Measurements from ENCODE around the gene ZNF689.

Gene ZNF689

GRCh38 chr16:30652718-30653117, 42.5 kb upstream of the ZNF689 start:
- Histone ChIP-seq H2BK12ac (ENCODE audit: low read length in 2 of 2) (peak overlapping the region in 1 of 2 experiments; percentile 34), H3K14ac (ENCODE audit: low read length in 2 of 2) (no peak overlapping the region), H3K4me2 (ENCODE audit: low read length, poor library complexity, severe bottlenecking) (no peak overlapping the region), H3K18ac (ENCODE audit: low read depth in 1 of 2, low read length in 2 of 2) (no peak overlapping the region), H3K4me3 (ENCODE audit: insufficient read depth in 1 of 2, low read depth in 1 of 2, low read length in 2 of 2) (peak overlapping the region in 1 of 2 experiments; percentile 97), H3K27ac (ENCODE audit: low read length, poor library complexity, severe bottlenecking) (no peak overlapping the region), H3K4ac (ENCODE audit: low read depth in 1 of 2, low read length in 2 of 2) (peak overlapping the region in 1 of 2 experiments; percentile 21), H4K91ac (ENCODE audit: low read length) (no peak overlapping the region), H3K9me3 (ENCODE audit: control insufficient read depth, low read length) (no peaks in the 10 kb centered on the region), H3K36me3 (ENCODE audit: control insufficient read depth in 1 of 2, insufficient read depth in 2 of 2, low read depth in 1 of 2, low read length in 2 of 2) (peaks cover 38 to 46% of the 10 kb centered on the region in 2 experiments), H3K27me3 (ENCODE audit: control insufficient read depth in 1 of 2, insufficient read depth in 1 of 2, low read length in 2 of 2) (no peaks in the 10 kb centered on the region), H2AK5ac (ENCODE audit: low read length, severe bottlenecking) (no peak overlapping the region), H2BK5ac (ENCODE audit: low read depth, low read length, poor library complexity, severe bottlenecking) (no peak overlapping the region), H3K79me1 (replicated peaks; ENCODE audit: low read length, poor library complexity, severe bottlenecking) (peaks cover 33% of the 10 kb centered on the region), H2BK120ac (ENCODE audit: low read depth, low read length) (no peak overlapping the region), H2BK15ac (ENCODE audit: low read depth, poor library complexity, severe bottlenecking) (no peak overlapping the region), H3K4me1 (ENCODE audit: control insufficient read depth, insufficient read depth, low read depth, low read length) (peaks cover 19% of the 10 kb centered on the region), H4K8ac (ENCODE audit: low read length) (no peak overlapping the region), H2AFZ (ENCODE audit: low read depth, low read length) (no peak overlapping the region), H3K23ac (ENCODE audit: low read length in 2 of 2) (no peak overlapping the region), H3K9ac (ENCODE audit: low read length) (peak overlapping the region; percentile 96)
- DNase-seq: no peak
- WGBS: 96% methylated on average over 18 of the region's 18 CpGs

- no peaks in the 10 kb centered on the region for H3K27me3 ChIP-seq (ENCODE audit: control insufficient read depth in 1 of 2, insufficient read depth in 1 of 2, low read length in 2 of 2)
- no peak overlapping the region for H2BK12ac ChIP-seq (ENCODE audit: low read length in 2 of 2)
- H3K36me3 ChIP-seq (ENCODE audit: control insufficient read depth in 1 of 2, insufficient read depth in 2 of 2, low read depth in 1 of 2, low read length in 2 of 2): peaks cover 38 to 43% of the 10 kb centered on the region in 2 experiments
- H2AFZ ChIP-seq (ENCODE audit: low read depth, low read length): no peak overlapping the region
- peak overlapping the region; percentile 79 for H3K4me2 ChIP-seq (ENCODE audit: low read length, poor library complexity, severe bottlenecking)
- H4K8ac ChIP-seq (ENCODE audit: low read length): no peak overlapping the region
- H3K18ac ChIP-seq (ENCODE audit: low read depth in 1 of 2, low read length in 2 of 2): no peak overlapping the region
- peak overlapping the region in 1 of 2 experiments; percentile 32 for H3K4ac ChIP-seq (ENCODE audit: low read depth in 1 of 2, low read length in 2 of 2)
- DNase-seq: no peak
- peak overlapping the region; percentile 75 to 83 for H3K14ac ChIP-seq (ENCODE audit: low read length in 2 of 2)
- H2BK5ac ChIP-seq (ENCODE audit: low read depth, low read length, poor library complexity, severe bottlenecking): no peak overlapping the region
- H3K4me3 ChIP-seq (ENCODE audit: insufficient read depth in 1 of 2, low read depth in 1 of 2, low read length in 2 of 2): peak overlapping the region; percentile 62 to 97
- H2BK120ac ChIP-seq (ENCODE audit: low read depth, low read length): no peak overlapping the region
- H3K27ac ChIP-seq (ENCODE audit: low read length, poor library complexity, severe bottlenecking): peak overlapping the region; percentile 30
- H3K79me1 ChIP-seq (replicated peaks; ENCODE audit: low read length, poor library complexity, severe bottlenecking): peaks cover 33% of the 10 kb centered on the region
- peak overlapping the region; percentile 96 for H3K9ac ChIP-seq (ENCODE audit: low read length)
- H2AK5ac ChIP-seq (ENCODE audit: low read length, severe bottlenecking): no peak overlapping the region
- H3K9me3 ChIP-seq (ENCODE audit: control insufficient read depth, low read length): no peaks in the 10 kb centered on the region
- H4K91ac ChIP-seq (ENCODE audit: low read length): no peak overlapping the region
- peak overlapping the region in 1 of 2 experiments; percentile 93 for H3K23ac ChIP-seq (ENCODE audit: low read length in 2 of 2)
- H3K4me1 ChIP-seq (ENCODE audit: control insufficient read depth, insufficient read depth, low read depth, low read length): peaks cover 12% of the 10 kb centered on the region
- peak overlapping the region; percentile 12 for H2BK15ac ChIP-seq (ENCODE audit: low read depth, poor library complexity, severe bottlenecking)
- WGBS: 54% methylated on average over 2 of the region's 2 CpGs
These were observed 41.8 kb upstream of the ZNF689 start for GRCh38 chr16:30652005-30652296.

DNA sequence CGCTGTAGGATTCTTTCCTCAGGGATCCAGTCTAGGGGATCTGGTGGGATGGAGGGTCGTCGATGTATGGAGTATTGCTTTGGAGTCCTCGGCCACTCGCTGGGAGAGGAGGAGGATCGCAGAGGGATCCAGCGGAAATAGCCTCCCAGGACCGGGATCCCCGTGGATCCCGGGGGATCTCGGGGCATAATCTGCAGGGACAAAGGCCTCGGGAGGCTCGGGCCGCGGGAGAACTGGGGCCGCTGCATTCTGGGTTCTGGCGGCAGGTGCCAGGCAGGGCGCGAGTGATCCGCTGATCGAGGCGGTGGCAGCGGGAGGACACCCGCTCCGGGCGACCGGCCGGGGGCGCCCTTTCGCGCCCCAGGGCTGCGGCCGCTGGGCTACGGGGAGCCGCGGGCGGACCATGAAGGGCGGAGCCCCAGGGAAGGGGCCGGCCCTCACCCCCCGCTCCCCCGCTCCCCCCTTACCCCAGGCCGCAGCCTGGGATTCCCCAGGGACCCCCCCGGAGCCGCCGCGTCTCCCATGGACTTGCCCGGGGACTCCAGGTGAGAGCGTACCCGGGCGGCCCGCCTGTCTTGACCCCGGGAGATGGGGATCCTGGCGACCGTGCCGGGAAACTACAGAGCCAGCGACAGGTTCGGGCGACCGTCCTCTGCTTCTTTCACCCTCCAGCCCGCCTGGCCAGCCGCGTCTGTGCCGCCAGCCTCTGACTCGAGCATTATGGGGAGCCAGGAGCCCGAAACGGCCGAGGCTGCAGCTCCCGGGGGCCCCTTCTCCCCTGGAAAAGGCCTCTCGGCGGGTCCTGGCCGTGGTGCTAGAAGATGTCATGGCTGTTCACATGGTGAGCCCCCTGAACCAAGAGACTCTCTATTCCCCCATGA, 41.2 kb upstream of the ZNF689 start:
- Histone ChIP-seq H2BK120ac (ENCODE audit: low read depth, low read length) (peak overlapping the region; percentile 58), H3K4me3 (ENCODE audit: insufficient read depth in 1 of 2, low read depth in 1 of 2, low read length in 2 of 2) (peak overlapping the region; percentile 62 to 97), H3K27ac (ENCODE audit: low read length, poor library complexity, severe bottlenecking) (peak overlapping the region; percentile 88), H2BK15ac (ENCODE audit: low read depth, poor library complexity, severe bottlenecking) (peak overlapping the region; percentile 91), H4K91ac (ENCODE audit: low read length) (peak overlapping the region; percentile 67), H3K4ac (ENCODE audit: low read depth in 1 of 2, low read length in 2 of 2) (peak overlapping the region; percentile 56 to 69), H3K27me3 (ENCODE audit: control insufficient read depth in 1 of 2, insufficient read depth in 1 of 2, low read length in 2 of 2) (no peaks in the 10 kb centered on the region), H4K8ac (ENCODE audit: low read length) (peak overlapping the region; percentile 79), H2BK12ac (ENCODE audit: low read length in 2 of 2) (peak overlapping the region in 1 of 2 experiments; percentile 71), H3K4me1 (ENCODE audit: control insufficient read depth, insufficient read depth, low read depth, low read length) (peaks cover 11% of the 10 kb centered on the region), H3K9ac (ENCODE audit: low read length) (peak overlapping the region; percentile 96), H3K23ac (ENCODE audit: low read length in 2 of 2) (peak overlapping the region in 1 of 2 experiments; percentile 93), H3K18ac (ENCODE audit: low read depth in 1 of 2, low read length in 2 of 2) (peak overlapping the region; percentile 15 to 96), H3K14ac (ENCODE audit: low read length in 2 of 2) (peak overlapping the region; percentile 83 to 97), H2AK5ac (ENCODE audit: low read length, severe bottlenecking) (no peak overlapping the region), H2BK5ac (ENCODE audit: low read depth, low read length, poor library complexity, severe bottlenecking) (peak overlapping the region; percentile 74), H3K79me1 (replicated peaks; ENCODE audit: low read length, poor library complexity, severe bottlenecking) (peaks cover 33% of the 10 kb centered on the region), H2AFZ (ENCODE audit: low read depth, low read length) (peak overlapping the region; percentile 57), H3K36me3 (ENCODE audit: control insufficient read depth in 1 of 2, insufficient read depth in 2 of 2, low read depth in 1 of 2, low read length in 2 of 2) (peaks cover 37% of the 10 kb centered on the region in 2 experiments), H3K9me3 (ENCODE audit: control insufficient read depth, low read length) (no peaks in the 10 kb centered on the region), H3K4me2 (ENCODE audit: low read length, poor library complexity, severe bottlenecking) (peak overlapping the region; percentile 92)
- peak; percentile 72 for DNase-seq
- 2% methylated on average over 51 of the region's 71 CpGs for WGBS

DNA sequence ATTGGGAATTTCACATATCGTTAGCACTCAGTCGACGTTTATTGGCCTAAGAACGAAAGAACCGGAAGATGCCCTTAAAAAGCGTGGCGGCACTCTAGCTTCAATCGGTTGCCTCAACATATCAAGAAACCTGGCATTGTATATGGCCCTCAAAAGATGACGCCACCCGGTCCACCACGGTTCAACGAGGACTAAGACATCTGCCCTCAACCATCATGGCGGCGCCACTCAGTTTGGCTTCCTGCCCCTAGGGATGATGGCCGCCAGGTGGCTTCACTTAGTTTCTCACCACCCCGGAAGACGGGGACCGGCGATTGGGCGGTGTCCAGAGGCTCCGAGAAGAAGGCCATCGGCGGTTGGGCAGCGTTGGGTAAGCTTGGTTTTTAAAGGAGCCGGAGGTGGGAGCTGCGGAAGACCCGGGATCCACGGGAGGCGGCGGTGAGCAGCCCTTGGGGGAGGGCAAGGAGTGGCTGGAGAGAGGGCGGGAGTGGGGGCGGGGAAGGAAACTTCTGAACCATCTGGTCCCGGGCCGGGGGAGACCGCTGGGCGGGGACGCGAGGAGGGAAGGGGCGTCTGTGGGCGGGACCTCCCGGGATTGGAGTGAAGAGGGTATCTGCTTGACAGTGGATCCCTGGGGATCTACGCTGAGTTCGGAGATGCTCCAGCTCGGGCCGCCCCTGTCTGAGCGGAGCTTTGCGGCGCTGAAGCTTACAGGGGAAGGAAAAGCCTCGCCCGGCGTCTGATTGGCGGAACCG, 40.4 kb upstream of the ZNF689 start, which contains the start of gene PRR14:
Gene PRR14, plus strand, starts transcription at position 592 of the 755 bp plus-strand sequence. CDS start 686 bp downstream, outside the sequence.
- H3K23ac ChIP-seq (ENCODE audit: low read length in 2 of 2): peak within 1 kb of the TSS in 1 of 2 experiments; percentile 93
- H2BK120ac ChIP-seq (ENCODE audit: low read depth, low read length): peak within 1 kb of the TSS; percentile 58
- peak; percentile 99 for DNase-seq
- H3K18ac ChIP-seq (ENCODE audit: low read depth in 1 of 2, low read length in 2 of 2): peak within 1 kb of the TSS; percentile 46 to 96
- peak within 1 kb of the TSS; percentile 74 for H2BK5ac ChIP-seq (ENCODE audit: low read depth, low read length, poor library complexity, severe bottlenecking)
- H2AK5ac ChIP-seq (ENCODE audit: low read length, severe bottlenecking): peak within 1 kb of the TSS; percentile 67
- peak within 1 kb of the TSS; percentile 88 for H3K27ac ChIP-seq (ENCODE audit: low read length, poor library complexity, severe bottlenecking)
- H3K9ac ChIP-seq (ENCODE audit: low read length): peak within 1 kb of the TSS; percentile 96
- peaks cover 28% of the 10 kb centered on the region for H3K79me1 ChIP-seq (replicated peaks; ENCODE audit: low read length, poor library complexity, severe bottlenecking)
- H3K4me3 ChIP-seq (ENCODE audit: insufficient read depth in 1 of 2, low read depth in 1 of 2, low read length in 2 of 2): peak within 1 kb of the TSS; percentile 62 to 97
- H3K4ac ChIP-seq (ENCODE audit: low read depth in 1 of 2, low read length in 2 of 2): peak within 1 kb of the TSS; percentile 85 to 95
- WGBS: 8% methylated on average over 53 of the region's 53 CpGs
- peaks cover 29% of the 10 kb centered on the region in 2 experiments for H3K36me3 ChIP-seq (ENCODE audit: control insufficient read depth in 1 of 2, insufficient read depth in 2 of 2, low read depth in 1 of 2, low read length in 2 of 2)
- peak within 1 kb of the TSS; percentile 92 for H3K4me2 ChIP-seq (ENCODE audit: low read length, poor library complexity, severe bottlenecking)
- H2BK12ac ChIP-seq (ENCODE audit: low read length in 2 of 2): peak within 1 kb of the TSS; percentile 24 to 71
- H3K14ac ChIP-seq (ENCODE audit: low read length in 2 of 2): peak within 1 kb of the TSS; percentile 83 to 97
- peak within 1 kb of the TSS; percentile 72 for H2AFZ ChIP-seq (ENCODE audit: low read depth, low read length)
- H4K8ac ChIP-seq (ENCODE audit: low read length): peak within 1 kb of the TSS; percentile 100
- H3K4me1 ChIP-seq (ENCODE audit: control insufficient read depth, insufficient read depth, low read depth, low read length): peaks cover 11% of the 10 kb centered on the region
- H4K91ac ChIP-seq (ENCODE audit: low read length): peak within 1 kb of the TSS; percentile 67
- peak within 1 kb of the TSS; percentile 91 for H2BK15ac ChIP-seq (ENCODE audit: low read depth, poor library complexity, severe bottlenecking)
- H3K27me3 ChIP-seq (ENCODE audit: control insufficient read depth in 1 of 2, insufficient read depth in 1 of 2, low read length in 2 of 2): no peaks in the 10 kb centered on the region
- H3K9me3 ChIP-seq (ENCODE audit: control insufficient read depth, low read length): no peaks in the 10 kb centered on the region
